Esophagus squamous epithelium (tissue), 5 donors: Measurements from ENCODE around the gene SPEG. TPM values are rescaled to one million over a fixed set of nuclear protein-coding genes. Genes with fewer than 3 reads are reported as not detected.

Experiments used
- DNase-seq: peaks from one replicate; lab custom pipeline; 2025; lab: John Stamatoyannopoulos, UW
- H3K27ac ChIP-seq, 4 donors: fragments of 200-600 bp; sonication (generic); one replicate each; pipeline ENCODE4 v1.5.1; 2016 to 2019; ENCODE audit warnings: mild to moderate bottlenecking in 1 of 4
- H3K27me3 ChIP-seq, 4 donors: fragments of 200-600 bp; sonication (generic); 1 replicate in 3 of 4; 2 replicates in 1 of 4; pipeline versions ENCODE4 v1.5.1 to v1.6.0; 2017 to 2021; ENCODE audit warnings: antibody characterized with exemption in 1 of 4
- H3K36me3 ChIP-seq, 3 donors: fragments of 200-600 bp; sonication (generic); one replicate each; pipeline ENCODE4 v1.5.1; 2016 to 2019
- H3K4me1 ChIP-seq, 3 donors: fragments of 200-600 bp; sonication (generic); one replicate each; pipeline ENCODE4 v1.5.1; 2017 to 2019
- H3K4me3 ChIP-seq, 4 donors: fragments of 200-600 bp; sonication (generic); 1 replicate in 3 of 4; 2 replicates in 1 of 4; pipeline ENCODE4 v1.5.1; 2016 to 2019; ENCODE audit warnings: mild to moderate bottlenecking in 2 of 4, moderate library complexity in 1 of 4
- H3K9me3 ChIP-seq, 3 donors: fragments of 200-600 bp; sonication (generic); one replicate each; pipeline ENCODE4 v1.5.1; 2016 to 2019
- CTCF ChIP-seq, 6 experiments: fragments of 450-650 bp in 4 of 6; fragments of 200-600 bp in 2 of 6; sonication (generic) in 2 of 6; IDR thresholded peaks; one replicate each; pipeline ENCODE4 v1.5.1; 2016 to 2019; ENCODE audit warnings: antibody characterized with exemption in 6 of 6, mild to moderate bottlenecking in 4 of 6, moderate library complexity in 4 of 6
- POLR2A ChIP-seq, 4 donors: fragments of 450-650 bp; IDR thresholded peaks; one replicate each; pipeline ENCODE4 v1.6.1; 2017; ENCODE audit warnings: antibody characterized with exemption in 4 of 4, mild to moderate bottlenecking in 4 of 4, moderate library complexity in 3 of 4
- WGBS, 2 donors: methylation state at CpG; one replicate each; pipeline ENCODE4 v1.1.5; 2018; 5-methylcytosine and 5-hydroxymethylcytosine counted together
- intact Hi-C: fragments of 100-400 bp; cut with DNase I; formaldehyde crosslinking; loops from one replicate; pipeline ENCODE4 v1.15.0; 2022
- total RNA-seq, 4 donors: library from RNA; depleted of rRNA; stranded (reverse); fragments of >200 nt; gene quantifications; one replicate each; pipeline ENCODE4 v1.1.0, GENCODE V29; 2016
- donor health status: DM: yes; HTN: yes; CAD: no.

SPEG gene
- total RNA-seq, 4 donors from 2014 or later: 3.8 to 29.0 (median 5.0) TPM

- Histone ChIP-seq H3K27ac (no peak overlapping the region), H3K4me3 (no peak overlapping the region), H3K36me3 (peaks cover 5 to 33% (median 12%) of the 10 kb centered on the region in 3 donors), H3K4me1 (peaks cover 6 to 26% (median 9%) of the 10 kb centered on the region in 3 donors), H3K27me3 (peaks cover 0 to 69% (median 0%) of the 10 kb centered on the region in 4 donors), H3K9me3 (no peaks in the 10 kb centered on the region)
- 60% methylated on average over 1 of the region's 9 CpGs; no CpG with 5 or more reads in 1 of the 2 donors for WGBS, 2 donors
- no peak for DNase-seq
- TF ChIP-seq CTCF (IDR thresholded peaks at IDR 0.05) (no peak), POLR2A (IDR thresholded peaks at IDR 0.05) (no peak)
- intact Hi-C loops: loop anchor here (5.0 kb wide), 1 partner anchor 105 kb away; no protein-coding TSS in a partner anchor
Measured at GRCh38 chr2:219536967-219537366, 102.3 kb downstream of the SPEG start.

GRCh38 chr2:219537657-219538488, 103.2 kb downstream of the SPEG start:
- 32 to 47% methylated on average over 3 to 5 of the region's 15 CpGs for WGBS, 2 donors
- TF ChIP-seq POLR2A (IDR thresholded peaks at IDR 0.05) (no peak), CTCF (IDR thresholded peaks at IDR 0.05) (no peak)
- Histone ChIP-seq H3K4me1 (peaks cover 13 to 35% (median 18%) of the 10 kb centered on the region in 3 donors), H3K27ac (no peak overlapping the region), H3K27me3 (peaks cover 0 to 62% (median 0%) of the 10 kb centered on the region in 4 donors), H3K4me3 (no peak overlapping the region), H3K9me3 (no peaks in the 10 kb centered on the region), H3K36me3 (peaks cover 5 to 33% (median 12%) of the 10 kb centered on the region in 3 donors)
- no peak for DNase-seq
- intact Hi-C loops: loop anchor here (5.0 kb wide), 1 partner anchor 104 kb away; no protein-coding TSS in a partner anchor

- Histone ChIP-seq H3K36me3 (peaks cover 5 to 33% (median 12%) of the 10 kb centered on the region in 3 donors), H3K4me1 (peaks cover 13 to 41% (median 18%) of the 10 kb centered on the region in 3 donors), H3K9me3 (no peaks in the 10 kb centered on the region), H3K27me3 (peaks cover 0 to 55% (median 0%) of the 10 kb centered on the region in 4 donors), H3K4me3 (no peak overlapping the region), H3K27ac (no peak overlapping the region)
- WGBS, 2 donors: 7 to 43% methylated on average over 4 to 6 of the region's 6 CpGs
- DNase-seq: no peak
- TF ChIP-seq CTCF (IDR thresholded peaks at IDR 0.05) (no peak), POLR2A (IDR thresholded peaks at IDR 0.05) (no peak)
- intact Hi-C loops: loop anchor here (5.0 kb wide), 1 partner anchor 104 kb away; no protein-coding TSS in a partner anchor
Measured at GRCh38 chr2:219538504-219538951, 103.9 kb downstream of the SPEG start.

- peaks cover 14 to 46% (median 21%) of the 10 kb centered on the region in 3 donors for H3K4me1 ChIP-seq
- TF ChIP-seq POLR2A (IDR thresholded peaks at IDR 0.05) (no peak), CTCF (IDR thresholded peaks at IDR 0.05) (no peak)
- H3K27me3 ChIP-seq: peaks cover 0 to 55% (median 0%) of the 10 kb centered on the region in 4 donors
- no peak overlapping the region for H3K4me3 ChIP-seq
- H3K27ac ChIP-seq: no peak overlapping the region
- no peak for DNase-seq
- H3K36me3 ChIP-seq: peaks cover 5 to 33% (median 12%) of the 10 kb centered on the region in 3 donors
- WGBS, 2 donors: 50 to 92% methylated on average over 1 to 4 of the region's 32 CpGs
- intact Hi-C loops: loop anchor here (5.0 kb wide), 1 partner anchor 103 kb away; no protein-coding TSS in a partner anchor
- H3K9me3 ChIP-seq: no peaks in the 10 kb centered on the region
Measured at GRCh38 chr2:219538956-219539788, 104.5 kb downstream of the SPEG start.
